SK-N-SH (cell line): ENCODE measurements around the gene FGFBP2.

ENCODE experiments used
- CTCF ChIP-seq: fragments of 200-600 bp; sonication (generic); IDR thresholded peaks from 2 replicates; pipeline ENCODE4 v1.6.1; 2017; ENCODE audit warnings: antibody characterized with exemption, mild to moderate bottlenecking, moderate library complexity
- POLR2AphosphoS5 ChIP-seq: IDR thresholded peaks from 2 replicates; pipeline ENCODE4 v1.6.1; 2012; ENCODE audit warnings: low read depth, low read length
- RAD21 ChIP-seq: IDR thresholded peaks from 2 replicates; pipeline ENCODE4 v1.6.1; 2012; ENCODE audit warnings: mild to moderate bottlenecking, low read length
- SIN3A ChIP-seq: IDR thresholded peaks from 2 replicates; pipeline ENCODE4 v1.6.1; 2012; ENCODE audit warnings: low read depth, mild to moderate bottlenecking, low read length, moderate library complexity, borderline replicate concordance
- TEAD4 ChIP-seq: IDR thresholded peaks from 2 replicates; pipeline ENCODE4 v1.4.0; 2012; ENCODE audit warnings: mild to moderate bottlenecking, borderline replicate concordance; ENCODE audit not compliant: insufficient read depth

GRCh38 chr4:15914291-15914690 lies 48.7 kb downstream of the FGFBP2 start:
- TF ChIP-seq CTCF (no peak), SIN3A (no peak), POLR2AphosphoS5 (no peak), RAD21 (no peak), TEAD4 (no peak)
